GM12891 (cell line): ENCODE results near the gene PSIP1.

Experiments used
- DNase-seq: peaks from one replicate; pipeline ENCODE4 v3.0.0; 2011; ENCODE audit warnings: low spot score; ENCODE audit not compliant: insufficient read length
- FAIRE-seq: peaks from 2 replicates; lab custom pipeline; 2011; peaks lifted over from hg19 to GRCh38; lab: Jason Lieb, UNC
- PAX5 ChIP-seq: IDR thresholded peaks from 2 replicates; pipeline ENCODE4 v1.6.1; 2011; ENCODE audit warnings: low read length, moderate library complexity, mild to moderate bottlenecking; ENCODE audit not compliant: insufficient read depth, severe bottlenecking
- POLR2A ChIP-seq: IDR thresholded peaks from 2 replicates; pipeline ENCODE4 v1.6.1; 2011; ENCODE audit warnings: low read depth, low read length, control low read depth
- POLR2AphosphoS5 ChIP-seq: IDR thresholded peaks from 2 replicates; pipeline ENCODE4 v1.6.1; 2011; ENCODE audit warnings: low read depth, low read length, control low read depth
- POU2F2 ChIP-seq: IDR thresholded peaks from 2 replicates; pipeline ENCODE4 v1.6.1; 2011; ENCODE audit warnings: low read depth, mild to moderate bottlenecking, control low read depth, low read length, moderate library complexity
- SPI1 ChIP-seq: IDR thresholded peaks from 2 replicates; pipeline ENCODE4 v1.6.1; 2011; ENCODE audit warnings: low read depth, low read length, control low read depth
- TAF1 ChIP-seq: IDR thresholded peaks from 2 replicates; pipeline ENCODE4 v1.6.1; 2011; ENCODE audit warnings: low read depth, low read length, control low read depth

Gene PSIP1

DNA sequence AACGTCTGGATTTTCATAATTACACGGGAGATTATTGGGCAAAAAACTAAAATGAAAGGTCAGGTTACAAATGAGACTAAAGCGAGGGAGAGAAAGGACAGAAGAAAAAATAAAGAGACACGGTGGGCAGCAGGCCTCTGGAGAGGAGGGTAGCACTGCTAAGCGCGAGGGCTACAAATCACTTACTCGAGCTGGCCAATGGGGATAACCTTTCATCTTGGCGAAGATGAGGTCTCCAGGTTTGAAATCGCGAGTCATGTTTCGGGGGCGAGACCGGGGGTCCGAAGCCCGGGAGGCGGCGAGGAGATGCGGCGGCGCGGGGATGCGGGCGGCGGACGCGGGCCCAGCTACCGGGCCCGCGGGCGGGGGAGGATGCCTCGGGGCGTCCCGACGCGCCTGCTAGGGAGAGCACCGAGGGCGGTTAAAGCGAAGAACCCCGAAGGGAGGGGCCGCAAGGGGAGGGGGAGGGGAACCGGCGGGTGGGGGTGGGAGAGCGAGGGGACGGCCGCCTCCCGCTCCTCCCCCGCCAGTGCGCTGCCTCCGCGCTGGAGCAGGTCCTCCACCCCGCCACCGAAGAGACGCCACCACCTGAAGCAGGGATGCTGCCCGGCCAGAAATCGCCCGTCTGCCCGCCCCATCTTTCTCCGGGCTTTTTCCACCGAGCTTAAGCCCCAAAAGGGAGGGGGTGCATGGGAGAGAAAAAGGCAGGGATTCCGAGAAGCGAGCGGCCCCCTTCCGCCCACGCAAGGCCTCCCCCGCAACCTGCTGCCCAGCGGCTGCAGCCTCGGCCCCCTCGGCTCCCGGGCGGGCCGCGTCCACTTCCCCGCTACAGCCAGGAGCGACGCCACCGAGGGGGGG, 610 bp downstream of the PSIP1 start:
- DNase-seq (peak; percentile 61), FAIRE-seq (peak; percentile 87)
- no peak for TF ChIP-seq POU2F2
- no peak; the same call in 1 of the 2 replicates for TF ChIP-seq POLR2A
- TF ChIP-seq SPI1: no peak
- no peak for TF ChIP-seq PAX5
- no peak; the same call in none of the 2 replicates for TF ChIP-seq POLR2AphosphoS5
- TF ChIP-seq TAF1: no peak

DNA sequence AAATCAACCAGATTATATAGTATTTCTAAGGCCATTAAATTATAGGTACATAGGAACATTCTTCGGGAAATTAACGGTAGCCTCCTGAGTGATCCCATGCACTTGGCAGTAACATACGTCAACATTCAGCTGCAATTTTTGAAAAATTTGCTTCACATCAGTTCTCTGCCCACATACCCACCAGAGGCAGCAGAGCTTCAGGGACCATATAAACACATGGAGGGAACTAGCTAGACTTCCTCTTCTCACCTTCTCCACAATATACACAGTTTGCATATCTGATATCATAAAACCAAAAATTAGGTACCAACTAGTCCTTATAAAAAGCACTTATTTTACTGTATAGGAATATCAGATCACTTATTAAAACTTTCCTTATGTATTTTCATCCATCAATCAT, 4.8 kb downstream of the PSIP1 start:
- FAIRE-seq (no peak), DNase-seq (no peak)
- peak; percentile 67 for TF ChIP-seq SPI1
- TF ChIP-seq POU2F2: no peak

DNA sequence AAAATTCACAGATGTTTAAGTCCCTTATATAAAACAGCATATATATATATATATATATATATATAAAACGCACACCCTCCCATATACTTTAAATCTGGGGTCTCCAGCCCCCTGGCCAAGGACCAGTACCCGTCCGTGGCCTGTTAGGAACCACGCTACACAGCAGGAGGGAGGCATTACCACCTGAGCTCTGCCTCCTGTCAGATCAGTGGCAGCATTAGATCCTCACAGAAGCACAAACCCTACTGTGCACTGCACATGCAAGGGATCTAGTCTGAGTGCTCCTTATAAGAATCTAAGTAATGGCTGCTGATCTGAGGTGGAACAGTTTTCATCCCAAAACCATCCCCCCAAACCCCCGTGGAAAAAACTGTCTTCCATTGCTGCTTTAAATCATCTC, 9.0 kb downstream of the PSIP1 start:
- no peak for TF ChIP-seq POLR2AphosphoS5
- no peak for TF ChIP-seq POLR2A
- TF ChIP-seq PAX5: no peak
- no peak for TF ChIP-seq TAF1
- no peak for TF ChIP-seq SPI1
- FAIRE-seq (no peak), DNase-seq (no peak)

DNA sequence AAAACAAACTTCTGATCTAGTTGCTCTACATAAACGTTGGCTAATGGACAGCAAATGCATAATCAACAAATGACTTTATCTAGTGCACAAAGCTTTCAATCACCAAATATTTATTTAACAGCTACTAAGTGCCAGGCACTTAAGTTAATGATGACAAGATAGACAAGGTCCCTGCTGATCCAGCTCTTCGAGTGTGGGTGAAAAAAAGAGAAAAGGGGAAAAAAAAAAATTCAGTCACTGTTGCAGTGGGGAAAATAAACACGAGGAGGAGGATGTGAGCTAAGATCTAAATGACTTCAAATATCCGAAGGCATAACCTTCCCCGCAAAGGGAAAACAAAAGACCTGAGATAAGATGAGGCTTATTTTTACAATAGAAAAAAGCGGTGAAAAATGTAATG, 9.6 kb downstream of the PSIP1 start:
- no peak for FAIRE-seq
- TF ChIP-seq POU2F2: no peak
- TF ChIP-seq TAF1: no peak
- no peak for TF ChIP-seq POLR2AphosphoS5
- no peak for TF ChIP-seq POLR2A
- TF ChIP-seq SPI1: no peak
- no peak for TF ChIP-seq PAX5
- no peak for DNase-seq

DNA sequence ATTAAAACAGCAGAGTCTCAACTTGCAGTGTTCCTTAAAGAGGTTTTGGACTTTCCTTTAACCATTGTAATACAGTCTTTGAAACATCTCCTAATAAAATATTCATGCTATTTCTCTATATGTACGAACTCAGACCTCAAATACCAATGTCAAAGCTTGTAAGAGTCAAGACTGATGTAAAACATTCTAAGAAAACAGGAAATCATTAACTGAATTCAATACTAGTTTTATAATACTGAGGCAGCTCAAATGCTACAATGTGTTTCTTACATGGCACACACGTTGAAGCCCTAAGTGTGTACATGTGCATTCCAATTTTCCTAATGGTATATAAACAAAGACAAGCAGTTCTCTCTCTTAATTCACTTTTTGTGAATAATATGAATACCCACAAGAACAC, 11.6 kb downstream of the PSIP1 start:
- no peak for TF ChIP-seq SPI1
- TF ChIP-seq POU2F2: no peak
- TF ChIP-seq POLR2AphosphoS5: no peak
- TF ChIP-seq TAF1: no peak
- no peak for TF ChIP-seq POLR2A
- no peak for TF ChIP-seq PAX5
- DNase-seq (no peak), FAIRE-seq (no peak)

DNA sequence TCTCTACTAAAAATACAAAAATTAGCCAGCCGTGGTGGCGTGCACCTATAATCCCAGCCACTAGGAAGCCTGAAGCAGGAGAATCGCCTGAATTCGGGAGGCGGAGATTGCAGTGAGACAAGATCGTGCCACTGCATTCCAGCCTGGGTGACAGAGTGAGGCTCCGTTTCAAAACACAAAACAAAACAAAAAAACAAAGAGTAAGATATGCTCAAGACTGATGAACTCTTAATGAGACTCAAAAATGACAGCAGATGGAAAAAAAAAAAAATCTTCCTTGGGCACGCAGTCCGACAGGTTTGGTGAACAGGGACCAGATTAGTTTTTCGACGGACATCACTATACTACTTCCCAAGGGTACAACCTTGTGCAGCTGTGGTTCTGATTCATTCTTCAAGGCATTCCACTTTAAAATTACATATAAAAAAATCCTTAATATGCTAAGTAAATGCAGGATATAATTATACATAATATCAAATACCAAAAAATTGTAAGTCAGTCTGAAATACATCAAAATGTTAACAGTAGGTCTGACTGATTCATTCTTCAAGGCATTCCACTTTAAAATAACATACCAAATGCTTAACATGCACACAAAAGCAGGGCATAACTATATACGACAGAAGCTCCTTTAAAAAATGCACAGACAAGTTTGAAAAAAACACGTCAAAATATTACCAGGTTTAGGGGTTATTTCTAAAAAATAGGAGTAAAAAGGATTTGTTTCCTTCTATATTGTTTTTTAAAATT, 12.3 kb downstream of the PSIP1 start:
- TF ChIP-seq POLR2AphosphoS5: peak; percentile 37; the same call in 1 of the 2 replicates
- no peak for TF ChIP-seq POLR2A
- no peak for TF ChIP-seq TAF1
- TF ChIP-seq POU2F2: no peak
- FAIRE-seq: no peak
- DNase-seq: no peak

DNA sequence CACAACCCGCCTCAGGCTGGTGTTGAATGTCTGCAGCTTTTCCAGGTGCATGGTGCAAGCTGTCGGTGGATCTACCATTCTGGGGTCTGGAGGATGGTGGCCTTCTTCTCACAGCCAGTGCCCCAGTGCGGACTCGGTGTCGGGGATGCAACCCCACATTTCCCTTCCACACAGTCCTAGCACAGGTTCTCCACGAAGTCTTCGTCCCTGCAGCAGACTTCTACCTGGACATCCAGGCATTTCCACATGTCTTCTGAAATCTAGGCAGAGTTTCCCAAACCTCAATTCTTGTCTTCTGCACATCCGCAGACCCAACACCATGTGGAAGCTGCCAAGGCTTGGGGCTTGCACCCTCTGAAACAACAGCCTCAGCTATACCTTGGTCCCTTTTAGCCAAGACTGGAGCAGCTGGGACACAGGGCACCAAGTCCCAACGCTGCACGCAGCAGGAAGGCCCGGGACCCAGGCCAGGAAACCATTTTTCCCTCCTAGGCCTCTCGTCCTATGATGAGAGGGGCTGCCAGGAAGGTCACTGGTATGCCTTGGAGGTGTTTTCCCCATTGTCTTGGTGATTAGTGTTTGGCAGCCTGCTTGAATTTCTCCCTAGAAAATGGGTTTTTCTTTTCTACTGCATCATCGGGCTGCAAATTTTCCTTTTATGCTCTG, 18.2 kb downstream of the PSIP1 start:
- TF ChIP-seq POU2F2: peak; percentile 30; the same call in 1 of the 2 replicates
- TF ChIP-seq SPI1: no peak
- 0 out of 2 replicates have a peak, but pooled peaks have one; percentile 27 for TF ChIP-seq TAF1
- no peak for TF ChIP-seq PAX5
- TF ChIP-seq POLR2AphosphoS5: peak; percentile 90
- peak; percentile 58; the same call in 1 of the 2 replicates for TF ChIP-seq POLR2A
- FAIRE-seq (no peak), DNase-seq (no peak)

DNA sequence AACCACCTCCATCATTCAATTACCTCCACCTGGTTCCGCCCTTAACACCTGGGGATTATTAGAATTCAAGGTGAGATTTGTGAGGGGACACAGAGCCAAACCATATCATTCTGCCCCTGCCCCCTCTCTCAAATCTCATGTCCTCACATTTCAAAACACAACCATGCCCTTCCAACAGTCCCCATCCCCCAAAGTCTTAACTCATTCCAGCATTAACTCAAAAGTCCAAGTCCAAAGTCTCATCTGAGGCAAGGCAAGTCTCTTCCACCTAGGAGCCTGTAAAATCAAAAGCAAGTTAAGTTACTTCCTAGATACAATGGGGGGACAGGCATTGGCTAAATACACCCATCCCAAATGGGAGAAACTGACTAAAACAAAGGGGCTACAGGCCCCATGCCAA, 18.8 kb downstream of the PSIP1 start:
- no peak for TF ChIP-seq POLR2A
- TF ChIP-seq SPI1: no peak
- no peak for TF ChIP-seq POLR2AphosphoS5
- TF ChIP-seq POU2F2: no peak
- no peak for TF ChIP-seq TAF1
- TF ChIP-seq PAX5: no peak
- FAIRE-seq (no peak), DNase-seq (no peak)

DNA sequence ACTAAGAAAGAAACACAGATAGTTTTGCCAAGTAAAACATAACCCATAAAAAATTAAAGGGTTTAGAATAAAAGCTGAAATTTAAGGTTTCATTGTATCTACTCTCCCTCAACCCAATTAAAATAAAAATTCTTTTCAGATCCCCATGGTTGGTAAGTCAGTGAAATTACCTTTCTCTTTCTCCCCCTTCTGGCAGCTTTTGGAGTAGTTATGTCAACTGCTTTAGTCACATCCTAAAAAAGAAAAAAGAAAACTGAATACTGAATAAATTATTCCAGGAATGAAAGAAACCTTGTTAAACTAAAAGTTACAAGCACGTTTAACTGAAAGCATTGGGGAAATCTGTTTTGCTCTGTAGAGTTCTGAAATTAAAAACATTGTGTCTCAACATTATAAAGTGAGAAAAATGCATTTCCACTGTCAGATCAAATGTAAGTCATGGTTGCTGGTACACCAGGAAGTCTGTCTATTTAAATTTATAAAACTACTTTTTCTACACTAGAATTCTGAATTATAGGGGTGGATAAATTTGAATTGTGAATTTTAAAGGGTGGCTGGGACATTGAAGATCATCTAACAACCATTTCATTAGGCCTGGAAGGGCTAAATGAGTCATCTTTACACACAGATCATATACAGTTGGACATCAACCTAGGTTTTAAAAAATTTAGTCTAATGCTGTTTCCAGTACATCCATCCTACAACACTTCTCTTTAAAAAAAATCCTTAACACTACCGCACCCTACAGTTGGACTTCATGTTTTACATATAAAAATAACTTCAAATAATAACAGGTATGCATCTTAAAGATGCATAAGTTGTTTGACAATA, 24.7 kb downstream of the PSIP1 start:
- TF ChIP-seq POU2F2 (no peak), SPI1 (no peak), POLR2AphosphoS5 (no peak), POLR2A (no peak), PAX5 (no peak), TAF1 (no peak)
- FAIRE-seq (peak; percentile 16), DNase-seq (no peak)
